Adrenal gland (tissue), 12 donors: ENCODE results near the gene PEG3. TPM values are rescaled to one million over a fixed set of nuclear protein-coding genes. Genes with fewer than 3 reads are reported as not detected.
A peak's percentile ranks its signal among the peaks of the same experiment; 100 is the strongest.

Experiments used
- DNase-seq, 7 donors: peaks; one replicate each; pipeline ENCODE4 v3.0.0-alpha.2; 2019 to 2020
- H3K27ac ChIP-seq, 5 donors: fragments of 200-600 bp; sonication (generic) in 4 of 5; 1 replicate in 3 of 5; 2 replicates in 2 of 5; pipeline versions ENCODE4 v1.5.1 to v1.8.0; 2016 to 2020; ENCODE audit warnings: mild to moderate bottlenecking in 1 of 5
- H3K27me3 ChIP-seq: fragments of 200-600 bp; 2 replicates; pipeline ENCODE4 v1.8.0; 2021
- H3K36me3 ChIP-seq, 2 donors: fragments of 200-600 bp; replicated peaks in 1 of 2; 1 replicate in 1 of 2; 2 replicates in 1 of 2; pipeline versions ENCODE4 v1.5.1 to v1.8.0; 2018 to 2022
- H3K4me1 ChIP-seq, 2 donors: fragments of 200-600 bp; replicated peaks in 1 of 2; 1 replicate in 1 of 2; 2 replicates in 1 of 2; pipeline versions ENCODE4 v1.5.1 to v1.8.0; 2018 to 2021
- H3K4me3 ChIP-seq, 4 donors: fragments of 200-600 bp; sonication (generic) in 3 of 4; one replicate each; pipeline ENCODE4 v1.5.1; 2016 to 2018
- H3K9me3 ChIP-seq, 3 donors: fragments of 200-600 bp; sonication (generic) in 1 of 3; replicated peaks in 1 of 3; 1 replicate in 2 of 3; 2 replicates in 1 of 3; pipeline versions ENCODE4 v1.5.1 to v1.8.0; 2016 to 2021
- POLR2A ChIP-seq, 2 donors: fragments of 450-650 bp; IDR thresholded peaks; one replicate each; pipeline ENCODE4 v1.6.1; 2017; ENCODE audit warnings: antibody characterized with exemption in 2 of 2, mild to moderate bottlenecking in 2 of 2, moderate library complexity in 1 of 2
- WGBS, 4 donors: extraction: QIAGEN DNeasy Blood & Tissue Kit in 2 of 4; methylation state at CpG; one replicate each; pipeline versions ENCODE4 v1.1.5 to v1.1.7; 2013 to 2017; 5-methylcytosine and 5-hydroxymethylcytosine counted together
- intact Hi-C, 2 donors: fragments of 100-400 bp; cut with DNase I; formaldehyde crosslinking; loops; one replicate each; pipeline versions ENCODE4 v1.14.1 to v1.15.0; 2022 to 2023
- polyA plus RNA-seq, 3 donors: library from polyadenylated mRNA; stranded (reverse); fragments of 200-250 nt in 2 of 3; fragments of 350-450 nt in 1 of 3; fragmentation: Illumina TruSeq in 1 of 3; extraction: RNeasy Lipid Tissue Mini Kit (QIAGEN cat#74804) in 1 of 3; gene quantifications; one replicate each; pipeline ENCODE4 v1.2.3, GENCODE V29; 2013 to 2014
- total RNA-seq, 9 donors: library from RNA; depleted of rRNA in 4 of 9; stranded (reverse); fragments of >200 nt in 4 of 9; fragments of 120-200 nt in 1 of 9; fragmentation: NEBNext Ultra II Directional in 1 of 9; extraction: Animal tissue kit (Norgen Biotek cat#: 25700) in 1 of 9; gene quantifications; one replicate each; pipeline versions ENCODE4 v1.1.0 to v1.2.4, GENCODE V29; 2013 to 2023
- TF ChIP-seq, protein P1 (sequence below), 6 experiments: fragments of 450-650 bp in 4 of 6; fragments of 200-600 bp in 2 of 6; sonication (generic) in 1 of 6; IDR thresholded peaks; 1 replicate in 5 of 6; 2 replicates in 1 of 6; pipeline versions ENCODE4 v1.5.1 to v1.8.0; 2016 to 2021; ENCODE audit warnings: antibody characterized with exemption in 6 of 6, mild to moderate bottlenecking in 2 of 6, moderate library complexity in 1 of 6
- donor health status: healthy with polysubstance abuse.
- donor health status: Bipolar disorder and iron deficiency.
- donor health status: DM: yes; HTN: yes; CAD: no.
- donor health status: DM: no; HTN: no; CAD: no.
- donor health status: DM: no; HTN: no; CAD: no.
- donor health status: DM: yes; HTN: yes; CAD: no.

The PEG3 gene
- total and polyA plus RNA-seq, 12 donors, result 17.3 to 743 (median 235) TPM

DNA sequence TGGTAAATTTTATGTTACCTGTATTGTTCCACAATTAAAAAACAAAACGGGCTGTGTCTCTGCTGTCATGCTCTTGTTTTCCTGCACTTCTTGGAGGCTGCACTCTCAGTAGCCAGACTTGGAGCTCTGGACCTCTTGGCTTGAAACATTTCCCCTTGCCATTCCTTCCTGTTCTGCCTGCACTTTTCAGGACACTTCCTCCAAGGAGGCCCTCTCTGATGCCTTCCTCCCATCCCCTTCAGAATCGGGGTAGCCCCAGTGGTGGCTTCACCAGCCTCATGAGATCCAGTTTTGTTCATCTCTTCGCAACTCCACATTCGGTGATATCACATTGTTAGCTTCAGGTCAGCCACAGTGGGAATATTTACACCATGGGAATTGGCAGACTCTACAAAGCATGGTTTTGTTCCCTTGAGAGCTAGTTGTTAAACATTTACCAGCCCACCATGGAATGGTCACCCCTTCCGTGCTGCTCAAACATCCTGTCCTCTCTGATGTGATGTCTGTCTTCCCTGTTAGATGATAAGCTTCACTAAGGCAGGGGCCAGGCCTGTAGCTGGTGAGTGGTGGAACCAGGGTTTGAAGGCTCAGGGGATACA is 40.2 kb upstream of the PEG3 start:
- DNase-seq, result no peak
- Histone ChIP-seq H3K9me3 (no peaks in the 10 kb centered on the region), H3K27ac (no peak overlapping the region), H3K36me3 (no peaks in the 10 kb centered on the region), H3K4me1 (peaks cover 6 to 7% of the 10 kb centered on the region in 2 donors), H3K4me3 (no peak overlapping the region), H3K27me3 (no peaks in the 10 kb centered on the region)
- no peak for TF ChIP-seq POLR2A (IDR thresholded peaks at IDR 0.05)
- TF ChIP-seq, protein P1, sequence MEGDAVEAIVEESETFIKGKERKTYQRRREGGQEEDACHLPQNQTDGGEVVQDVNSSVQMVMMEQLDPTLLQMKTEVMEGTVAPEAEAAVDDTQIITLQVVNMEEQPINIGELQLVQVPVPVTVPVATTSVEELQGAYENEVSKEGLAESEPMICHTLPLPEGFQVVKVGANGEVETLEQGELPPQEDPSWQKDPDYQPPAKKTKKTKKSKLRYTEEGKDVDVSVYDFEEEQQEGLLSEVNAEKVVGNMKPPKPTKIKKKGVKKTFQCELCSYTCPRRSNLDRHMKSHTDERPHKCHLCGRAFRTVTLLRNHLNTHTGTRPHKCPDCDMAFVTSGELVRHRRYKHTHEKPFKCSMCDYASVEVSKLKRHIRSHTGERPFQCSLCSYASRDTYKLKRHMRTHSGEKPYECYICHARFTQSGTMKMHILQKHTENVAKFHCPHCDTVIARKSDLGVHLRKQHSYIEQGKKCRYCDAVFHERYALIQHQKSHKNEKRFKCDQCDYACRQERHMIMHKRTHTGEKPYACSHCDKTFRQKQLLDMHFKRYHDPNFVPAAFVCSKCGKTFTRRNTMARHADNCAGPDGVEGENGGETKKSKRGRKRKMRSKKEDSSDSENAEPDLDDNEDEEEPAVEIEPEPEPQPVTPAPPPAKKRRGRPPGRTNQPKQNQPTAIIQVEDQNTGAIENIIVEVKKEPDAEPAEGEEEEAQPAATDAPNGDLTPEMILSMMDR (IDR thresholded peaks at IDR 0.05), result no peak
- intact Hi-C loops, result no loop called here
- WGBS, 4 donors, result 74 to 91% (median 82%) methylated on average over 5 of the region's 5 CpGs

DNA sequence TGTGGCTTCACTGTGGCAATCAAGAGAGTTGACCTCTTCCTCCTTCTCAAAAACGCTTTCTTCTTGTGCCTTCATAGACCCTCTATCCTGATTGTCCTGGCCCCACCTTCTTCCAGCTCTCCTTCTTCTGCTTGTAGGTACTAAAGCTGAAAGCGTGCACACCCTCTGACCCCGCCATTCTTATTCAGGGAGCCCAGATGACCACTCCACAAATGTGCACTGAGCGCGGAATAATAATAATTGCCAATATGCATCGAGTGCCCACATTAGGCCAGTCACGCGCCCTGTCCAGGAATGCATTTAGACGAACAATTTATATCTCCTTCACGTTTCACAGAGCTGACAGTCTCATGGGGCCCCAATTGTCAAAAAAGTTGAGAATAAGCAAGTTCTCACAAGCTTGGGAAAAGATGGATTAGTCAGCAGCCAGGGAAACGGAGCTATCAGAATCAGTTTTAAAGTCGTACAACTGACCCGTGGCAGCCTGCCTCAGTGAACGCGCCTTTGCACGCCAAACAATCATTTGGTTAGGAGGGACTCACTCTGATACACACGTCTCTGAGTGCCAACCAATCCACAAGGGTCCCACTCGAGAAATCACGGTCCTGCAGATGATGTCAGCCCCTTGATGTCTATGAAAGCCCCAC is 36.7 kb upstream of the PEG3 start:
- Histone ChIP-seq H3K4me3 (no peak overlapping the region), H3K9me3 (no peaks in the 10 kb centered on the region), H3K27ac (no peak overlapping the region), H3K36me3 (no peaks in the 10 kb centered on the region), H3K27me3 (no peaks in the 10 kb centered on the region), H3K4me1 (no peaks in the 10 kb centered on the region)
- TF ChIP-seq, protein P1 (IDR thresholded peaks at IDR 0.05), result no peak
- TF ChIP-seq POLR2A (IDR thresholded peaks at IDR 0.05), result no peak
- DNase-seq, result peak in 1 of 7 donors; percentile 23
- intact Hi-C loops, result no loop called here
- WGBS, 4 donors, result 79 to 87% (median 84%) methylated on average over 18 to 19 of the region's 19 CpGs

DNA sequence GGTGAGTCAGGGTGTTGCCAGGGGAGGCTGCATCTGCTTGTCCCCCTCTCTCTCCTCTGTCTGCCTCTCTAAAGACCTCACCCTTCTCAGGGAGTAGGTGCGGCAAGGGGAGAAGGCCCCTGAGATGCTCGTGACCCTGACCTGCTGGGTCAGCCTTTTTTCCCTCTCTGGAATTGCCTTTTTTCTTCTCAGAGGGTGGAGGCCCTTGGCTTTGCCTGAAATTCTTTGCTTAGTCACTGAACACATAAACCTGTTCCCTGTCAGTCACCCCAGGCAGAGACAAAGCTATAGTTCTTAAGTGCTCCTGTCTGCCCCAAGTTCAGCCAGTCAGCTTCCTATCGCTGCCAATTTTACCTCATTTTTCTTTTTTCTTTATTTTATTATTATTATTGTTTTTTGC is 35.2 kb upstream of the PEG3 start:
- DNase-seq, result no peak
- Histone ChIP-seq H3K27ac (no peak overlapping the region), H3K4me1 (no peaks in the 10 kb centered on the region), H3K27me3 (no peaks in the 10 kb centered on the region), H3K9me3 (no peaks in the 10 kb centered on the region), H3K36me3 (no peaks in the 10 kb centered on the region), H3K4me3 (no peak overlapping the region)
- 77 to 83% (median 79%) methylated on average over 3 of the region's 3 CpGs for WGBS, 4 donors
- intact Hi-C loops, result no loop called here
- TF ChIP-seq, protein P1 (IDR thresholded peaks at IDR 0.05), result no peak
- TF ChIP-seq POLR2A (IDR thresholded peaks at IDR 0.05), result no peak

DNA sequence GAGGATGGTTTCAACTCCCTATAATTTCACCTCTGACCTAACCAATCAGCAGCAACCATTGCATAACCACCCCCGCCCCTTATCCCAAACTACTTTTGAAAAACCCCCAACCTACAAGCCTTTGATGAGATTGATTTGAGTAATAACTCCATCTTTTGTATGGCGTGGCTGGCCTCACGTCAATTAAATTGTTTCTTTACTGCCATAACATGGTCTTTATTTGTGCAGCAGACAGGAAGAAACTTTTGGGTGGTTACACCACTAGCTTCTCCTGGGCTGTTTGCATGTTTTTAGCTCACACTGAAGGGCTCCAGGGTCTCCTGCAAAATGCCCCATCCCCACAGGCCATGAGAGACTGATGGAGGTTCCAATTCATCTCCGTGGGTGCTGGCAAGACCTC is 34.0 kb upstream of the PEG3 start:
- TF ChIP-seq, protein P1 (IDR thresholded peaks at IDR 0.05), result no peak
- TF ChIP-seq POLR2A (IDR thresholded peaks at IDR 0.05), result no peak
- no peaks in the 10 kb centered on the region for H3K36me3 ChIP-seq
- intact Hi-C loops, result no loop called here
- no peak overlapping the region for H3K27ac ChIP-seq
- no peaks in the 10 kb centered on the region for H3K4me1 ChIP-seq
- no peaks in the 10 kb centered on the region for H3K9me3 ChIP-seq
- no peak for DNase-seq
- 88 to 91% (median 89%) methylated on average over 4 of the region's 4 CpGs for WGBS, 4 donors
- H3K27me3 ChIP-seq, result no peaks in the 10 kb centered on the region
- H3K4me3 ChIP-seq, result no peak overlapping the region
